PFSK-1 (cell line): ENCODE measurements around the gene LINGO4.

Source experiments
- POLR2AphosphoS5 ChIP-seq: IDR thresholded peaks from 2 replicates; pipeline ENCODE4 v1.6.1; 2012; ENCODE audit warnings: low read depth, mild to moderate bottlenecking, control low read depth, low read length, moderate library complexity
- SIN3A ChIP-seq: IDR thresholded peaks from 2 replicates; pipeline ENCODE4 v1.6.1; 2012; ENCODE audit warnings: mild to moderate bottlenecking, low read length, moderate library complexity, borderline replicate concordance; ENCODE audit not compliant: insufficient read depth
- TAF1 ChIP-seq: IDR thresholded peaks from 2 replicates; pipeline ENCODE4 v1.6.1; 2012; ENCODE audit warnings: low read length, control low read depth, borderline replicate concordance; ENCODE audit not compliant: insufficient read depth

DNA sequence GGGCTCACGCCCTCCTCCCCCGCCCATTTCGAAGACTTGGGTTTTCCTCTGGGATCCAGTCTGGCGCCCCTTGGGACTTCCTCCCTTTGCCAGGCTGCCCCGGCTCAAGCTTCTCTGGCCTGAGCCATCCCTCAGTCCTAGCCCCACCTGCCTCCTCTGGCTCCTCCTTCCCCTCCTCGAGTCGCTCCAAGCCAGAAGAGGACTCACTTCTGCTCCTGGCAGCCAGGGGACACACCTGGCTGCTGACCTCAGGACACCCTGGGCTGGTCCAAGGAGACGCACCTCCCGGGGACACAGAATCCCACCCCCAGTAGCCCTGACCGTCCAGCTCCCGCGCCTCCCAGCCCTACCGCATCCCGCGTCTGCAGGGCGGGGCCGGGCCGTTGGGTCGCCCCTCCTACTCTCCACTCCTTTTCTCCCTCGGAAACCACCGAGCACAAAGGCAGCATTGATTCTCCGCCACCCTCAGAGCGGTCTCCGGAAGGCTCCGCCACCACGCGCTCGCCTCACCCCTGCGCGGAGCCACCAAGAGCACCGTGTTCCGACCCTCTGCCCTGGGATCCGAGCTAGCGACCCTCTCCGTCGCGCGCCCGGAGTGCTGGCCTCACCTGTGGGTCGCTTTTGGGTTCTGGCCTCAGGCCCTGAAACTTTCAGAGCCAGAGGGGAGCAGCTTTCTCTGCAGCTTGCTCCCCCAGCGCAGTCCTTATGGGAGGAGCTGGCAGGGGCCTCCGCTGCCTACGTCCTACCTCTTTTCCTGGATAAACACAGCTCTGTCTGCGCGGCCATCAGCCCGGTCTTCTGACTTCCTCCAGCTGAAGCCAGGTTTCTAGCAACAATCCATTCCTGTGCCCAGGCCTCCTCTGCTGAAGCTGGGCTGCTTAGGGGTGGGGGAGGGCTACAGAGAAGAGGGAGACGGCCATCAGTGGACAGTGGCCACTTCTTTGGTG lies 34.5 kb upstream of the LINGO4 start, which contains the start of gene C2CD4D:
- TF ChIP-seq TAF1: no peak
- no peak for TF ChIP-seq POLR2AphosphoS5
- TF ChIP-seq SIN3A: no peak
